ENCODE data around the gene HS6ST2. TPM values are rescaled to one million over a fixed set of nuclear protein-coding genes. Genes with fewer than 3 reads are reported as not detected.
A peak's percentile ranks its signal among the peaks of the same experiment; 100 is the strongest.

The HS6ST2 gene
- total RNA-seq, 1 experiment from 2014 or later = 65.6 TPM

DNA sequence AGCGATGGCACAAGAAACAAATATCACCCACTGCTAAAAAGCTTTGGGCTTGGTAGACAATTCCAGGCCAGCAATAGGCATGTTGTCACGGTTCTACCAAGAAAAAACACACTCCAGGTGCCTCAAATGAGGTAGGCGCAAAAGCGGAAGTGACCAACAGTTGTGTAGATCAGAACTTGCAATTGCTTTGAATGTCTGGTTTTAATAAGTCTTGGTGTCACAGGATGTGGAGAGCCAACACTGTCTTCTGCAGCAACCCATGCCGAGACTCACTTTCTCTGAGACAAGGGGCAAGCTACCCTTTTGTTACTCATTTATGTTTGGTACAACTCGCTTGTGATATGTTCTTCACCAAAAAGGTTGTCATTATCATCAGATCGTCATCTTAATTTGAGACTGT, 188.8 kb downstream of the HS6ST2 start:
- no peaks in the 10 kb centered on the region for H3K36me3 ChIP-seq
- no peaks in the 10 kb centered on the region for H3K27me3 ChIP-seq
- H3K4me3 ChIP-seq = no peak overlapping the region
- H3K9me3 ChIP-seq (replicated peaks) = no peaks in the 10 kb centered on the region
- no peaks in the 10 kb centered on the region for H3K4me1 ChIP-seq
- no peak for DNase-seq
- H3K27ac ChIP-seq = no peak overlapping the region

DNA sequence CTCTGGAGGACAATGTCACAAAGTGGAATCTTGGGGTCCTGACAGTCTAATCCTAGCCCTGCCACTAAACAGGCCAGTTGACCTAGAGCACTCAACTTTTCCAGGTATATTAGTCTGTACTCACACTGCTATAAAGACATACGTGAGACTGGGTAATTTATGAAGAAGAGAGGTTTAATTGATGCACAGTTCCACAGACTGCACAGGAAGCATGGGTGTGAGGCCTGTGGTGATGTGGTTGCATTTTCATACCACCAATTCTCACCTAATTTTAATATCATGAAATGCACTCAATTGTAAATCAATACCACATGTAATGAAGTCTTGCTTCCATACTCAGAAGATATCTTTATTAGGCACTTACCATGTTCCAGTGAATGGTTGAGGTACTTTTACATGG, 192.0 kb downstream of the HS6ST2 start:
- no peaks in the 10 kb centered on the region for H3K27me3 ChIP-seq
- H3K9me3 ChIP-seq (replicated peaks) = no peaks in the 10 kb centered on the region
- H3K4me1 ChIP-seq = no peaks in the 10 kb centered on the region
- no peak overlapping the region for H3K4me3 ChIP-seq
- H3K27ac ChIP-seq = no peak overlapping the region
- DNase-seq = no peak
- no peaks in the 10 kb centered on the region for H3K36me3 ChIP-seq

- Histone ChIP-seq H3K27ac (no peak overlapping the region), H3K9me3 (replicated peaks) (no peaks in the 10 kb centered on the region), H3K4me1 (peaks cover 19% of the 10 kb centered on the region), H3K27me3 (no peaks in the 10 kb centered on the region), H3K4me3 (no peak overlapping the region), H3K36me3 (no peaks in the 10 kb centered on the region)
- DNase-seq = no peak
Measured at GRCh38 chrX:132763528-132763927, 194.9 kb downstream of the HS6ST2 start.

DNA sequence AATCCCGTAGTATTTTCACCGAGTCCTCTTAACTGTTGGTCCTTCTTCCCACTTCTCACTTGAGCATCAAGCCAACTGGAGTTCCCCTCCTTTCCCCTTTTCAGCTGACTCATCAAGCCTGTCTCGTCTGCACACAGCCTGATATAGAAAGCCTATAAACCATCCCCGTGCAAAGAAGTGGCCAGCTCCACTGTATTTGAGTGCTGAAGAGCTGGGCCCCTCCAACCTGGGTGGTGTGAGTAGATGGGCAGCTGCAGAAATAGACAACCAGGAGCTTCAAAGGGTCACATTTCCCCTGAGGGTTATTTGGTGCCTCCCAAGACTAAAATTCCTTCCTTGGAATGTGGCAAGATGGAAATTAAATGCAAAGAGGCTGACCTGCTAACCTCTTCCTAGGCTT, 199.7 kb downstream of the HS6ST2 start:
- Histone ChIP-seq H3K27me3 (no peaks in the 10 kb centered on the region), H3K4me1 (peaks cover 33% of the 10 kb centered on the region), H3K9me3 (replicated peaks) (no peaks in the 10 kb centered on the region), H3K4me3 (no peak overlapping the region), H3K27ac (peak overlapping the region; percentile 62), H3K36me3 (no peaks in the 10 kb centered on the region; the same call in 1 of the 2 replicates)
- peak; percentile 77 to 78 for DNase-seq

DNA sequence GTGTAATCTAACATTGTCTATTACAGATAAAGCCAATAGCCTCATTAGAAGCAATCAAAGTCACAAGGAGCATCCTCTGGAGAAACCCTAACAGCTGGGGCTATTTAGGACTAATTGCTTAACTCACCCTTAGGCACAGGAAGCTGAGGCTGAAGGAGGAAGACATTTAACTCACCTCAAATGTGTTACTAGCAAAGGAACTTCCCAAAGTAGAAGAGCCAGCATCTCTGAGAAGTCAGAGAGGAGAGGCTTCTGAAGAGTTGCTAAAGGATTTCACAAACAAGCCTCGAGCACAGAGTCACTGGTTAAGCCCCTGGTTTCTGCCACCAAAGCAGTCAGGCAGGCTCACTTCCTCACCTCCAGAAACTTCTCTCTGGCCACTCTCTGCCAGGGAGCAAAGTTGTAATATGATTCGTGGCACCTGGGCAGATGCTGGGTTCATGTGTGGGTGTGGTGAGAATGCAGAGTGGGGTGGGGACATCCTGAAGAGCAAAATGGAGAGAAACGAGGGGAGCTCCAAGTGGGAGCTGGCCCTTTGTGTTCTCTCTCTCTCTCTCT, 201.3 kb downstream of the HS6ST2 start:
- H3K27me3 ChIP-seq = no peaks in the 10 kb centered on the region
- no peak overlapping the region; the same call in 1 of the 2 replicates for H3K27ac ChIP-seq
- H3K9me3 ChIP-seq (replicated peaks) = no peaks in the 10 kb centered on the region
- H3K4me3 ChIP-seq = no peak overlapping the region
- no peak for DNase-seq
- H3K4me1 ChIP-seq = peaks cover 39% of the 10 kb centered on the region
- no peaks in the 10 kb centered on the region; the same call in 1 of the 2 replicates for H3K36me3 ChIP-seq

DNA sequence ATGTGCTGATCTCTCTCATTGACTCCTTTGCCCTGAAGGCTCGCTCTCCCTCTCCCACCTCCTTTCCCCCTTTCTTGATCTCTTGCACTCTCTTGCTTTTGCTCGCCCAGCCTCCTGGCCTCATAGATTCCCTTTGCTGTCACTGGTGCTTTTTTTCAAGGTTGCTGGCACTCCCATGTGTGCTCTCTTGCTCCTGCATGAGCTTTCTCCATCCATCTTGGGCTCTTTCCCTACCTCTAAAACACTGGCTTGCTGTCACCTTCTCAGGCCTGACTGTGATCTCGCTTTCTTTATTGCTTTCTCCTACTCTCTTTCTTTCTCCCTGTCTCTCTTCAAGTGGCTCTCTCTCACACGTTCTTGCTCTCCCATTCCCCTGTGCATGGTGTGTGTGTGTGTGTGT, 202.0 kb downstream of the HS6ST2 start:
- no peak overlapping the region for H3K27ac ChIP-seq
- no peak for DNase-seq
- no peaks in the 10 kb centered on the region; the same call in 1 of the 2 replicates for H3K36me3 ChIP-seq
- H3K4me1 ChIP-seq = peaks cover 46% of the 10 kb centered on the region
- no peak overlapping the region for H3K4me3 ChIP-seq
- H3K27me3 ChIP-seq = no peaks in the 10 kb centered on the region
- no peaks in the 10 kb centered on the region for H3K9me3 ChIP-seq (replicated peaks)

DNA sequence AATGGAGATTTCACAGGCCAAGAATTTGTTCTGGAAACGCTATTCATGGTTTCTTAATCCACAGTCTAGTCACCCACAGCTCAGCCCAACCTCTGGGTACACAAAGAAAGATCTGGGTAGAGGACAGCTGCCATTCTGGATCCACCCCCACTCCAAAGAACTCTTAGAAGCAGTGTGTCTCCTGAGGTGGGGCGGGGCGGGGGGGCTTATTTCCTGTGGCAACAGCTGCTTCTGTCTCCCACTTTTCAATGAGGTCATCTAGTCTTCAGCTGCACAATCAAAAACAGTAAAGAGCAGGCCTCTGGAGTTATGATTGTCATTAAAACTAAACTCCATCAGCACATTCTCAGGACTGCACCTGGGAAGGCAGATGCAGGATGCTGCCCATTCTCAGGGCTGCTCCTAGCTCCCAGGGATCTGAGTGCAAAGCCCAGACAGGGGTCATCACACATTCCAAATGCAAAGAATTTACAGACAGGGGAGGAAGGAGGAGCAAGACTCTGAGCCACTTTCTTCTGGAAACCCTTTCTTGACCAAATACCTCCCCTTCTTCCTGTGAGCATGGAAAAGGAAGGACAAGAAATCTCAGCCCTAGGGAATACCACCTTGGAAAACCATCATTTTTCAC, 207.3 kb downstream of the HS6ST2 start:
- H3K36me3 ChIP-seq = no peaks in the 10 kb centered on the region
- H3K4me3 ChIP-seq = no peak overlapping the region
- peaks cover 38% of the 10 kb centered on the region for H3K4me1 ChIP-seq
- no peaks in the 10 kb centered on the region for H3K27me3 ChIP-seq
- H3K27ac ChIP-seq = peak overlapping the region; percentile 97
- no peaks in the 10 kb centered on the region for H3K9me3 ChIP-seq (replicated peaks)
- peak; percentile 87 to 95 for DNase-seq

- H3K4me1 ChIP-seq = peaks cover 38% of the 10 kb centered on the region
- H3K27ac ChIP-seq = peak overlapping the region; percentile 97
- no peak for DNase-seq
- no peak overlapping the region for H3K4me3 ChIP-seq
- H3K27me3 ChIP-seq = no peaks in the 10 kb centered on the region
- no peaks in the 10 kb centered on the region for H3K9me3 ChIP-seq (replicated peaks)
- no peaks in the 10 kb centered on the region for H3K36me3 ChIP-seq
Measured at GRCh38 chrX:132750331-132751062, 207.9 kb downstream of the HS6ST2 start.

DNA sequence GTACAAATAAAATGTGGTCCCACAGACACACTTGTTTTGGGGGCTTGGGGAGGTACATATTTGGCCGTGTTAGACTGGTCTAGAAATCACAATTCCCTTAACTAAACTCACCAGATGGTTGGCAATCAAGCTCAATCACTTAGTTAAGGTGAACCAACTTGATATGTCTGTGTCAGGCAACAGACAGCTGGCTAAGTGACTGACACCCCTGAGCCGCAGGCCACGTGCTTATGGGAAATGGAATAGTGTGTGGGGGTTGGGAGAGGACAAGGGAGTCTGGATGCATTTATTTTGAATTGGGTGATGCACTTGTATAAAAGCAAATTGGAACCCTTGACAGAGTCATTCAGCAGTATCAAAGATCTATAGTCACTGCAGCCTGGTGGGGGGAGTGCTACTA, 209.0 kb downstream of the HS6ST2 start:
- Histone ChIP-seq H3K9me3 (replicated peaks) (no peaks in the 10 kb centered on the region), H3K36me3 (no peaks in the 10 kb centered on the region), H3K27ac (peak overlapping the region; percentile 97), H3K4me3 (no peak overlapping the region), H3K27me3 (no peaks in the 10 kb centered on the region), H3K4me1 (peaks cover 38% of the 10 kb centered on the region)
- DNase-seq = no peak

- no peak for DNase-seq
- Histone ChIP-seq H3K27ac (peak overlapping the region; percentile 97), H3K4me1 (peaks cover 38% of the 10 kb centered on the region), H3K4me3 (no peak overlapping the region), H3K27me3 (no peaks in the 10 kb centered on the region), H3K36me3 (no peaks in the 10 kb centered on the region), H3K9me3 (replicated peaks) (no peaks in the 10 kb centered on the region)
Measured at GRCh38 chrX:132748909-132749308, 209.5 kb downstream of the HS6ST2 start.

DNA sequence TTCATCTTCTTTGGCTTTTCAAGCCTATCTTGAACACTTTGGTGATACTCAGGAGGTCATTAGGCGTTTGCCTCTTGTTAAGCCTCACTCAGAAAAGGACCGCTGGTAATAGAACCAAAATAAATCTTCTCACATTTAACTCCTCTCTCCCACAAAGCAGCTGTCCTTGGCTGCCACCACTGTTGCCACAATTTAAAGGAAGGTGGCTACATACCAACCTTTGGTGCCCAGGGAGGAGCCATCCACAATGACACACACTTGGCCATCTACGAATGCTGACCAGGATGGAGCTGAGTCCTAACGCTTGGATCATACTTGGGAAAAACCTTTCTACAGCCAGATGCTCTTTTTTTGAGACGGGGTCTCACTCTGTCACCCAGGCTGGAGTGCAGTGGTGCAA, 210.2 kb downstream of the HS6ST2 start:
- DNase-seq = no peak

GRCh38 chrX:132745593-132745992, 212.8 kb downstream of the HS6ST2 start:
- Histone ChIP-seq H3K4me1 (peaks cover 27% of the 10 kb centered on the region), H3K4me3 (no peak overlapping the region), H3K36me3 (no peaks in the 10 kb centered on the region), H3K27me3 (no peaks in the 10 kb centered on the region), H3K27ac (no peak overlapping the region), H3K9me3 (replicated peaks) (no peaks in the 10 kb centered on the region)
- no peak for DNase-seq

More for the DNA sequence above, 210.2 kb downstream of the HS6ST2 start:
- Histone ChIP-seq H3K4me1 (peaks cover 38% of the 10 kb centered on the region), H3K36me3 (no peaks in the 10 kb centered on the region), H3K27ac (no peak overlapping the region), H3K9me3 (replicated peaks) (no peaks in the 10 kb centered on the region), H3K4me3 (no peak overlapping the region), H3K27me3 (no peaks in the 10 kb centered on the region)

GRCh38 chrX:132744470-132744869, 214.0 kb downstream of the HS6ST2 start:
- peaks cover 16% of the 10 kb centered on the region for H3K4me1 ChIP-seq
- no peak overlapping the region for H3K27ac ChIP-seq
- H3K36me3 ChIP-seq = no peaks in the 10 kb centered on the region
- H3K9me3 ChIP-seq (replicated peaks) = no peaks in the 10 kb centered on the region
- H3K27me3 ChIP-seq = no peaks in the 10 kb centered on the region
- no peak overlapping the region for H3K4me3 ChIP-seq
- DNase-seq = no peak

DNA sequence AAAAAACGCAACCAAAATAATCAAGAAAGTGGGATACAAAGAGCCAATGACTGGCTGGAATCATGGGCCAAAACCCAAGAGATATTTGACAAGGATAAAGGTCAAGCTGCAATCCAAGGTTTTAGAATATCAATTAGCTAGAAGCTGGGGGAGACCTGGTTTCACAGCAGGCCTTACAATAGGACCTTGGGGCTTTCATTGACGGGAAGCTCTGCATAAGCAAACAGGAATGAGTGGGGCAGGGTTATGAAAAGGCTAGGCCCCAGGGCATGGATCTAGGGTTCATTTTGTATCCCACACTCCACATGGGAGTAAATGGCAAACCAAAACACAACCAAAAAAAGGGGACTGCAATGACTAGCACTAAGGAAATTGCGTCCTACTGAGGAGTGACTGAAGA, 215.3 kb downstream of the HS6ST2 start:
- Histone ChIP-seq H3K27me3 (no peaks in the 10 kb centered on the region), H3K36me3 (no peaks in the 10 kb centered on the region), H3K27ac (no peak overlapping the region), H3K4me3 (no peak overlapping the region), H3K9me3 (replicated peaks) (no peaks in the 10 kb centered on the region), H3K4me1 (peaks cover 7% of the 10 kb centered on the region)
- DNase-seq = no peak

DNA sequence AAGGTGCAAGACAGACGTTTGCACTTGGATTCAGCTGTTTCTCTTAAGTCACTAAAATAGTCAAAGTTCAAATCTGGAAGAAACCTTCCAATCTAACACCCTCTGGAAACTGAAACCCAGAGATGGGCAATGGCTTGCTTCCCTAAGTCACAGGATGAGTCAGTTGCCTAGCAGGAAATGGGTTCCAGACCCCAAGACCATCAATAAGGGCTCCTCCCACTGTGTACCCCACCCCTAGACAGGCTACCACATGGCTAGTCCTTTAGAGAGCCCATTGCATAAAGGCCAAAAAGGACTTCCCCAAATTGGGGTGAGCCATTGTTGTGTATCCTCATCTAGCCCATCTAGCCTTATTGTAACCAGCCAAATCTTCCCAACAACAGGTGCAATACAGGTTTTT, 216.2 kb downstream of the HS6ST2 start:
- Histone ChIP-seq H3K27ac (no peak overlapping the region; the same call in 1 of the 2 replicates), H3K4me3 (no peak overlapping the region), H3K36me3 (no peaks in the 10 kb centered on the region), H3K4me1 (peaks cover 7% of the 10 kb centered on the region), H3K27me3 (no peaks in the 10 kb centered on the region), H3K9me3 (replicated peaks) (no peaks in the 10 kb centered on the region)
- no peak for DNase-seq
